Amniotic epithelial cell (primary cell): ENCODE measurements around the gene CGB8.

Experiments
- DNase-seq: peaks from one replicate; pipeline ENCODE4 v3.0.0-alpha.2; 2010; ENCODE audit warnings: low read depth

The CGB8 gene

DNA sequence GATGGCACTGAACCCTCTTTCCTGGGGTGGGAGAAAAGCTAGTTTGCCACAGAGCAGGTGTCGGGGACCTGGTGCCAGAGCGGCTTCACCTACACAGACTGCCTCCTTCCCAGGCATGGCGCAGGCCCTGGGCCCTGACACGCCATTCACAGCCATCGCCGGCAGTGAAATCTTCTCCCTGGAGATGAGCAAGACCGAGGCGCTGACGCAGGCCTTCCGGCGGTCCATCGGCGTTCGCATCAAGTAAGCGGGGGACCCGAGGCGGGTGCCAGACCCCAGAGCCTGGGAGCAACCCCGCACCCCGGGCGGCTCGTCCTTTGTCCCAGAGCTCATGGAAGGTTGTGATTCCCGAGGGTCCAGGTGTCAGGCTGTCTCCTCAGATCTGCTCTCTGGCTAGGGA is 42.0 kb downstream of the CGB8 start:
- DNase-seq = no peak

DNA sequence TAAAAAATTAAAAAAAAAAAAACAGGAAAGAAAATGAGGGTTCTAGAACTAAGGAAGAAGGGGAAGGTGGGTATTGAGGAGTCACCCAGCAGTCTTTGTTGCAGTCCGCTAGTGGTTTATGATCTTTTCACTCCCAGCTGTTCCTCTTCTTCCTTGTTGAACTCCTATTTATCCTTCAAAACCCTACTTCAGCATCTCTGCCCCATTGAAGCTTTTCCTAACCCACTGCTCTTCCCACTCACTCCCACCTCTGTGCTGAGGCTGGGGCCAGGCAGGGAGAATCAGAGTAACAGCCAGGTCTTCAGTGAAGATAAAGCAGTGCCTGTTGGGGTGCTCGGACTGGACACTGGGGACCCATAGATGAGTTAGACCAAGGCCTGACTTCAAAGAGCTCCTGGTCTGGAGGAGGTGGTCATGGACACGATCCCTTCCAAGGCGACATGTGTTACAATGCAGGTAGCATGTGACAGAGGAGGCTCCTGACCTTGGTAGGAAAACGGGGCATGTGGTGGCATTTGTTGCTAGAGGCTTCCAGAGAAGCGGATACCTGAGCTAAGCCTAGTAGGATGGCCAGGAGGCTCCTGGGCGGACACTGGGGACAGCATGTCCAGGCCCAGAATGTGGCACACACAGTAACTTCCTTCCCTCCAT is 43.8 kb downstream of the CGB8 start:
- no peak for DNase-seq

DNA sequence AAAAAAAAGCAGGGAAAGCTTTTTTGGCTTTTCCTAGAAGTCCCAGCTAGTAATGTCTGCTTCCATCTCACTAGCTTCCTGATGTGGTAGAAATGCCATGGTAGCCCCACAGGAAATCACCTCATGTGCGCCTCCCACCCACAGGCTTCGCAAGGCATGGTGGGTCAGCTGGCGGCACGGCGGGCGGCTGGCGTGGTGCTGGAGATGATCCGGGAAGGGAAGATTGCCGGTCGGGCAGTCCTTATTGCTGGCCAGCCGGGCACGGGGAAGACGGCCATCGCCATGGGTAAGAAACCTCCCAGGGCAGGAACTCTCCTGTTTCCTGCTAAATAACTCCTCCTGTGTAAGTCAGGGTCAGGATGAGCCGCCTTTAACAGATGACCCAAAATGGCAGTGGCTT is 44.8 kb downstream of the CGB8 start:
- DNase-seq = no peak

DNA sequence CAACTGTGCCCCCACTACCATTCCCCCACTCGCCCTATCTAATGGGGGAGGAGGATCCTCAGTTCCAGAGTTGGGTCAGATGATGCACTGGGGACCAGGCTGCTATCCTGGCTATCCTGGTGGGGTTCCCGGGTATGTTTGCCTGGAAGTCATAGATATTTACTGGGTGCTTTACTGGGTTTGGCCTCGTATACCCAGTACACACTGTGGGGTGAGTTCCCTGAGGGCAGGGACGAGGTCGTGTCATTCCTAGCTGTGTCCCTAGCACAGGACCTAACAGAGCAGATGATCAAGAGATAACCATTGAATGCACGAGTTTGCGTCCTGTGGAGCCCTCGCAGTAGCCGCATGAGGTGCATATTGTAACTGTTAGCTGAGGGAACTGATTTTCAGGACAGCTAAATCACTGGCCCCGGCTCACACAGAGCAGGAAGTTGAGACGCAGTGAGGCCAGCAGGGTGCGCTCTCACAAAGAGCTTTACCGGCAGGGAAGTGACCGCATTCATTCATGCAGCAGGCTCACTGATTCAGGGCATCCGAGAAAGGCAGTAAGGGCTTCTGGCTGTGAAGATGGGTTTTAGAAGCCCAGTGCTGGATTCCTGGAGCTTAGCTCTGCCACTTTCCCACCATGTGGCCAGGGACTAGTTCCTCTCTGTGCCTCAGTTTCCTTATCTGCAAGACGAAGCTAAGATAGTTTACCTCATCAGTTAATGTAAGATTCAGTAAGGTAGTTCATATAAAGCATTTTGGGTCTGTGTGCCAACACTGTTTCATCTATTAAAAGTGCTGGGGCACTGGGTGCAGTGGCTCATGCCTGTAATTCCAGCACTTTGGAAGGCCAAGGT is 49.2 kb downstream of the CGB8 start:
- DNase-seq = peak; percentile 63

DNA sequence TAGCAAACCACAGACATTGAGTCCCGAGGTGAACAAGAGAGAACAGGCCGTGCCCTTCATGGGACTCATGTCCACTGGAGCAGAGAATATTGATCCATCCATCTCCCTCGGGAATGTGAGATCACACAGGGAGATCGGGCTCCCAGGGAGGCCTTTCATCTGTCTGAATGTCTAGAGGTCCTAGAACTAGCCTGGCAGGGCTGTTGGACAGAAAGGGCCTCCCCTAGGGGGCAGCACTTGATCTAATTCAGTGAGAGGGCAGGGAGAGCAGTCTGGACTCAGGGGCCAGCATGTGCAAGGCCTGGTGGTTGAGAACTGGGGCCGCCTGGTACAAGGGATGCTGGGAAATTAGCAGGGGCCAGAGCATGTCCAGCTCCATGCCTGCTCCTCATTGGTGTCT is 50.9 kb downstream of the CGB8 start:
- peak; percentile 70 for DNase-seq
